Nephron progenitor cell (in vitro differentiated cells): Measurements from ENCODE around the gene GRM2.

Source experiments
- DNase-seq: peaks from one replicate; pipeline ENCODE4 v3.0.0; 2021
- H3K27ac Mint-ChIP-seq: 2 replicates; pipeline ENCODE4 v1.8.0; 2021; ENCODE audit warnings: mild to moderate bottlenecking, moderate library complexity, mixed read lengths
- H3K27me3 Mint-ChIP-seq: 2 replicates; pipeline ENCODE4 v1.8.0; 2021; ENCODE audit warnings: mild to moderate bottlenecking, low read depth, mixed read lengths; ENCODE audit not compliant: poor library complexity
- H3K36me3 Mint-ChIP-seq: 2 replicates; pipeline ENCODE4 v1.8.0; 2021; ENCODE audit warnings: low read depth, mixed read lengths
- H3K4me1 Mint-ChIP-seq: 2 replicates; pipeline ENCODE4 v1.8.0; 2021; ENCODE audit warnings: mixed read lengths
- H3K4me3 Mint-ChIP-seq: 2 replicates; pipeline ENCODE4 v1.8.0; 2021; ENCODE audit warnings: mild to moderate bottlenecking, moderate library complexity, mixed read lengths
- H3K9me3 Mint-ChIP-seq: 2 replicates; pipeline ENCODE4 v1.8.0; 2021; ENCODE audit warnings: mild to moderate bottlenecking, moderate library complexity, mixed read lengths
- CTCF ChIP-seq: fragments of 200-600 bp; sonication (generic); IDR thresholded peaks from 2 replicates; pipeline ENCODE4 v1.5.0; 2021; ENCODE audit warnings: antibody characterized with exemption

Gene GRM2

DNA sequence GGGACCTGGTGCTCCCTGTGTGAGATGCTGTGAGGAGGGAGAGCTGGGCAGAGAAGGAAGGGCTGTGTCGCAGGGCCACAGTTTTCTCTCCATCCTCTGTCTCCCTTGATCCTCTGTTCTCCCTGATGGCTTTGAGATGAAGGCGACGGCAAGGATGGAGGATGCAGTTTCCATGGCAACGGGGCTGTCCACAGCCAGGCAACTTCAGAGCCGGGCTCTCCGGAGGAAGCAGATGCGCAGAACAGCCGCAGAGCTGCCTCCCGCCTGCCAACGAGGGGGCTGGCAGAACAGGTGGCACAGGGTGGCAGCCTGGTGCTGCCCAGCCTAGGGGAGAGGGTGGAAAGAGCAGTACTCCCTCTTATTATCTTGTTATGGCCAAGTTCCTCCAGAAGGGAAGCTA, 9.9 kb upstream of the GRM2 start:
- Mint-ChIP-seq H3K9me3 (no peaks in the 10 kb centered on the region), H3K4me1 (no peaks in the 10 kb centered on the region)
- no peak for TF ChIP-seq CTCF

GRCh38 chr3:51698209-51698608, 8.7 kb upstream of the GRM2 start:
- Mint-ChIP-seq H3K36me3 (peaks cover 7% of the 10 kb centered on the region), H3K4me3 (no peak overlapping the region), H3K27me3 (peaks cover 2% of the 10 kb centered on the region), H3K4me1 (peaks cover 3% of the 10 kb centered on the region), H3K9me3 (no peaks in the 10 kb centered on the region), H3K27ac (no peak overlapping the region)
- no peak for DNase-seq
- TF ChIP-seq CTCF, result no peak

More for the DNA sequence above, 9.9 kb upstream of the GRM2 start:
- DNase-seq, result no peak
- Mint-ChIP-seq H3K36me3 (peaks cover 7% of the 10 kb centered on the region), H3K4me3 (no peak overlapping the region), H3K27me3 (peaks cover 2% of the 10 kb centered on the region), H3K27ac (no peak overlapping the region)

- Mint-ChIP-seq H3K9me3 (no peaks in the 10 kb centered on the region), H3K36me3 (peaks cover 7% of the 10 kb centered on the region), H3K27ac (no peak overlapping the region), H3K4me1 (peaks cover 15% of the 10 kb centered on the region), H3K27me3 (peaks cover 2% of the 10 kb centered on the region), H3K4me3 (no peak overlapping the region)
- DNase-seq, result no peak
- no peak for TF ChIP-seq CTCF
These were observed 6.5 kb upstream of the GRM2 start for GRCh38 chr3:51700403-51700802.

DNA sequence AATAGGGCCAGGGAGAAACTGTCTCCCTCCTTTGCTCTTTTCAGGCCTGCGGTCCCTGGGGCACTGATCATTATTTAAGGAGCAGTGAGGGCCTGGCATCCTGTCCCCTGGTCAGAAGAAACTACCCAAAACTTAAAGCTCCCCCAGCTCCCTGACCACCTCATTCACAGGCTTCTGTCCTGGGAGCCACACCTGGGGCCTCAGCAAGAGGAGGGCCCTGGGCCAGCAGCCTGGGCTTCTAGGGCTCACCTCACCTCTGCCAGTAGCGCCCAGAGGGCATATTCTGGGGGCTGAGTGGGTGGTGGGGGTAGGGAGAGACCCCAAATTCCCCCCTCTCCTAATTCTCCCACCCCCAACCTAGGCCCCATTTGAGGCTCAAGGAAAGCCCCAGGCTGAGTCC, 4.7 kb upstream of the GRM2 start:
- Mint-ChIP-seq H3K4me3 (no peak overlapping the region), H3K27ac (no peak overlapping the region), H3K27me3 (peaks cover 9% of the 10 kb centered on the region), H3K4me1 (peaks cover 16% of the 10 kb centered on the region), H3K36me3 (peaks cover 7% of the 10 kb centered on the region), H3K9me3 (no peaks in the 10 kb centered on the region)
- TF ChIP-seq CTCF, result no peak
- no peak for DNase-seq

GRCh38 chr3:51703068-51703760, 3.7 kb upstream of the GRM2 start:
- Mint-ChIP-seq H3K4me3 (no peak overlapping the region), H3K4me1 (peaks cover 22% of the 10 kb centered on the region), H3K36me3 (peaks cover 7% of the 10 kb centered on the region), H3K27me3 (peaks cover 19% of the 10 kb centered on the region), H3K27ac (no peak overlapping the region), H3K9me3 (no peaks in the 10 kb centered on the region)
- TF ChIP-seq CTCF, result no peak
- no peak for DNase-seq
